PC-3 (cell line): ENCODE results near the gene KAT6B. TPM values are rescaled to one million over a fixed set of nuclear protein-coding genes. Genes with fewer than 3 reads are reported as not detected.

Experiments
- ATAC-seq: fragments of 200-7000 bp; cut with Tn5 transposase; 2 replicates; pipeline ENCODE4 v1.9.1; 2020; ENCODE audit warnings: mild to moderate bottlenecking, moderate library complexity
- BruUV-seq: library from RNA; stranded (reverse); fragments of 400-500 nt; replicated peaks from 2 replicates; lab custom pipeline; 2021; lab: Mats Ljungman, UMichigan
- CTCF ChIA-PET: fragments of 300-600 bp; sonication (Branson Sonifier 250); formaldehyde crosslinking; loops from one replicate; lab custom pipeline; 2022; ENCODE audit warnings: antibody characterized with exemption; lab: Charles Lee
- POLR2A ChIA-PET: fragments of 300-600 bp; sonication (Branson Sonifier 250); formaldehyde crosslinking; loops from one replicate; lab custom pipeline; 2022; ENCODE audit warnings: antibody characterized with exemption; ENCODE audit not compliant: unreplicated experiment; lab: Charles Lee
- DNase-seq: peaks from one replicate; pipeline ENCODE4 v3.0.0-alpha.2; 2015
- H2AFZ ChIP-seq: fragments of 300-600 bp; sonication (generic); 2 replicates; pipeline ENCODE4 v1.6.0; 2016; ENCODE audit warnings: antibody characterized with exemption, low read length
- H3F3A ChIP-seq: fragments of 300-600 bp; sonication (generic); one replicate; pipeline ENCODE4 v1.6.0; 2017; ENCODE audit warnings: antibody characterized with exemption, low read length, control low read depth, mild to moderate bottlenecking; ENCODE audit not compliant: unreplicated experiment
- H3K27ac ChIP-seq: fragments of 300-600 bp; sonication (generic); 2 replicates; pipeline ENCODE4 v1.5.1; 2016; ENCODE audit warnings: mild to moderate bottlenecking, low read length
- H3K27me3 ChIP-seq: fragments of 300-600 bp; sonication (generic); 2 replicates; pipeline ENCODE4 v1.6.1; 2016; ENCODE audit warnings: low read length, mixed read lengths
- H3K36me3 ChIP-seq: fragments of 300-600 bp; sonication (generic); 2 replicates; pipeline ENCODE4 v1.6.1; 2016; ENCODE audit warnings: low read depth, mixed run types, low read length, mixed read lengths
- H3K4me1 ChIP-seq: fragments of 300-600 bp; sonication (generic); 2 replicates; pipeline ENCODE4 v1.5.1; 2016; ENCODE audit warnings: low read length; ENCODE audit not compliant: insufficient read depth
- H3K4me2 ChIP-seq: fragments of 300-600 bp; sonication (generic); 2 replicates; pipeline ENCODE4 v1.6.0; 2016; ENCODE audit warnings: low read length
- H3K4me3 ChIP-seq: fragments of 300-600 bp; sonication (generic); 2 replicates; pipeline ENCODE4 v1.5.1; 2016; ENCODE audit warnings: mild to moderate bottlenecking, low read length, mixed read lengths
- H3K79me2 ChIP-seq: fragments of 300-600 bp; sonication (generic); 2 replicates; pipeline ENCODE4 v1.6.1; 2017; ENCODE audit warnings: low read length, mixed read lengths
- H3K9ac ChIP-seq: fragments of 300-600 bp; sonication (generic); 2 replicates; pipeline ENCODE4 v1.6.0; 2016; ENCODE audit warnings: mild to moderate bottlenecking, low read length
- H3K9me2 ChIP-seq: fragments of 300-600 bp; sonication (generic); replicated peaks from 2 replicates; pipeline ENCODE4 v1.6.1; 2016; ENCODE audit warnings: mixed run types, low read length, mixed read lengths
- H3K9me3 ChIP-seq: fragments of 300-600 bp; sonication (generic); 2 replicates; pipeline ENCODE4 v1.6.1; 2016; ENCODE audit warnings: low read length, mixed read lengths
- H4K20me1 ChIP-seq: fragments of 300-600 bp; sonication (generic); 2 replicates; pipeline ENCODE4 v1.6.1; 2016; ENCODE audit warnings: low read length, mixed read lengths
- EZH2 ChIP-seq: fragments of 300-600 bp; sonication (generic); IDR thresholded peaks from one replicate; pipeline ENCODE4 v1.6.1; 2017; ENCODE audit warnings: antibody characterized with exemption, mild to moderate bottlenecking, low read length; ENCODE audit not compliant: unreplicated experiment
- EZH2phosphoT487 ChIP-seq: fragments of 300-600 bp; sonication (generic); IDR thresholded peaks from 2 replicates; pipeline ENCODE4 v1.6.1; 2018; ENCODE audit warnings: mild to moderate bottlenecking, antibody characterized with exemption, low read length, borderline replicate concordance
- intact Hi-C: fragments of 100-400 bp; cut with micrococcal nuclease; formaldehyde crosslinking; loops from 2 replicates; pipeline ENCODE4 v1.9.0; 2023
- total RNA-seq: library from RNA; depleted of rRNA; stranded (reverse); fragments of >200 nt; gene quantifications from 2 replicates; pipeline ENCODE4 v1.2.3, GENCODE V29; 2014
- TF ChIP-seq, protein P1 (sequence below): fragments of 300-600 bp; sonication (generic); conservative IDR thresholded peaks from 2 replicates; pipeline ENCODE4 v1.5.1; 2017; ENCODE audit warnings: antibody characterized with exemption, low read depth, mild to moderate bottlenecking, low read length

Gene KAT6B
- total RNA-seq, 1 experiment from 2014 or later, result 94.5 TPM

DNA sequence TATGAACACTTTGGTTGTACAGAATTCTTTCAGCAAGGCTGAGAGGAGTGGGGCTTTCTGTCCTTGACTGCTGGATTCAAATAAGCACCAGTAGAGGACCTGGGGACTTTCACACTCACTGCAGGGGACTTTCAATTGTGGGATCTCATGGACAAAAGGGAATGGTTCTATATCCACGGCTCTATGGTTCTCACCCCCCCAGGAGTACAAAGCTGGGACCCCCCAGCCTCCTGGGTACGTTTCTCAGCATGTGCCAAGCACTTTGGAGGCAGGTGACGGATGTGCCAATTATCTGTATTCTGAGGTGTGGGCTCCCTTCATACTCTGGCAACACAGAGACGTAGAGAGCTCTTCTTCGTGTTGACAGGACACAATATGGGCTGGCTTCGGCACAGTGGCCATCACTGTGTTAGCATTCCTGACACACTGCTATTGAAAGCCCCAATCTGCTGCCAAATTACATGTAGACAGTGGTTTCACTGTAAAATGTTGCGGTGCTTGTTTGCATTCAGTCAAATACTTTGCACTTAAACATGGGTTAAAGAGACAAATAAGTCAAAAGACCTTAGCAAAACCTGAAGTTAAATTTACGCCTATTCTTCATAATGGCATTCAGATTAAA is 192.4 kb downstream of the KAT6B start:
- TF ChIP-seq, protein P1, sequence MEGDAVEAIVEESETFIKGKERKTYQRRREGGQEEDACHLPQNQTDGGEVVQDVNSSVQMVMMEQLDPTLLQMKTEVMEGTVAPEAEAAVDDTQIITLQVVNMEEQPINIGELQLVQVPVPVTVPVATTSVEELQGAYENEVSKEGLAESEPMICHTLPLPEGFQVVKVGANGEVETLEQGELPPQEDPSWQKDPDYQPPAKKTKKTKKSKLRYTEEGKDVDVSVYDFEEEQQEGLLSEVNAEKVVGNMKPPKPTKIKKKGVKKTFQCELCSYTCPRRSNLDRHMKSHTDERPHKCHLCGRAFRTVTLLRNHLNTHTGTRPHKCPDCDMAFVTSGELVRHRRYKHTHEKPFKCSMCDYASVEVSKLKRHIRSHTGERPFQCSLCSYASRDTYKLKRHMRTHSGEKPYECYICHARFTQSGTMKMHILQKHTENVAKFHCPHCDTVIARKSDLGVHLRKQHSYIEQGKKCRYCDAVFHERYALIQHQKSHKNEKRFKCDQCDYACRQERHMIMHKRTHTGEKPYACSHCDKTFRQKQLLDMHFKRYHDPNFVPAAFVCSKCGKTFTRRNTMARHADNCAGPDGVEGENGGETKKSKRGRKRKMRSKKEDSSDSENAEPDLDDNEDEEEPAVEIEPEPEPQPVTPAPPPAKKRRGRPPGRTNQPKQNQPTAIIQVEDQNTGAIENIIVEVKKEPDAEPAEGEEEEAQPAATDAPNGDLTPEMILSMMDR, result no peak
- no peak for TF ChIP-seq EZH2
- TF ChIP-seq EZH2phosphoT487, result no peak
- CTCF ChIA-PET, result interaction anchor here (1.0 to 1.3 kb wide), 2 partner anchors 195 to 217 kb away, joined by 3 read pairs; partner anchors contain the start of gene COMTD1
- H3K27me3 ChIP-seq, result no peaks in the 10 kb centered on the region
- H3F3A ChIP-seq, result peaks cover 6% of the 10 kb centered on the region
- H3K9me3 ChIP-seq, result no peaks in the 10 kb centered on the region
- ATAC-seq (no peak), DNase-seq (no peak)
- peaks cover 14% of the 10 kb centered on the region for H3K4me1 ChIP-seq
- H3K36me3 ChIP-seq, result peaks cover 37% of the 10 kb centered on the region
- H4K20me1 ChIP-seq, result 0 out of 2 replicates have a peak, but pooled peaks cover 6% of the 10 kb centered on the region
- intact Hi-C loops, result loop anchor here (1.0 to 2.0 kb wide), 3 partner anchors 130 to 515 kb away; no protein-coding TSS in a partner anchor
- no peak overlapping the region for H3K4me2 ChIP-seq
- POLR2A ChIA-PET, result no interaction called here
- no peak overlapping the region for H3K9ac ChIP-seq
- H3K4me3 ChIP-seq, result no peak overlapping the region
- H2AFZ ChIP-seq, result no peak overlapping the region
- no peak overlapping the region for H3K27ac ChIP-seq
- BruUV-seq, result no TSS peak
- no peaks in the 10 kb centered on the region for H3K9me2 ChIP-seq
- no peaks in the 10 kb centered on the region for H3K79me2 ChIP-seq

DNA sequence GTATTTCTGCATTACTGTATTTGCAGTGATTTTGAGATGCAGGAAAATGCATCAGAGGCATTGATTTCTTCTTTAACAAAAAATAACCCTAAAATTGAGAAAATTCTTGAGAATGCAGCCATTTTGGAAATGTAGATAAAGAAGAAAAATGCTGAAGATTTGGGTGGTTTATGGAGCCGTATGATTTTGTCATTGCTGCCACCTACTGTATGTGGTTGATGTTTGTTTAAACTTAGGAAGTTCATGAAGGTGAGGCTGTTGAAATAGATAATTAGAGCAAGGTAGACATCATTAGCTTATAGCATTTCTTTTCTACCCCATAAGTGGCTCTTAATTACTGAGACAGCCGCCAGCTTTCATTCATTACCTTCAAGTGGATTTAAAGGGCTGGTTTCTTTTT is 193.0 kb downstream of the KAT6B start:
- ATAC-seq (peak; percentile 20; the same call in 1 of the 2 replicates), DNase-seq (peak; percentile 88)
- Histone ChIP-seq H2AFZ (no peak overlapping the region), H3K4me2 (no peak overlapping the region), H3F3A (peaks cover 6% of the 10 kb centered on the region), H3K27me3 (no peaks in the 10 kb centered on the region), H3K9me3 (no peaks in the 10 kb centered on the region), H3K4me1 (peaks cover 14% of the 10 kb centered on the region), H3K27ac (no peak overlapping the region), H3K36me3 (peaks cover 39% of the 10 kb centered on the region), H4K20me1 (0 out of 2 replicates have a peak, but pooled peaks cover 6% of the 10 kb centered on the region), H3K79me2 (no peaks in the 10 kb centered on the region), H3K9me2 (no peaks in the 10 kb centered on the region), H3K9ac (no peak overlapping the region), H3K4me3 (no peak overlapping the region)
- intact Hi-C loops, result loop anchor here (1.0 to 2.0 kb wide), 3 partner anchors 131 to 516 kb away; no protein-coding TSS in a partner anchor
- TF ChIP-seq, protein P1, result peak; percentile 98
- no peak for TF ChIP-seq EZH2
- CTCF ChIA-PET, result interaction anchor here (0.6 to 1.5 kb wide), 10 partner anchors 42 to 754 kb away, joined by 3 to 16 read pairs (median 6); partner anchors contain the start of gene COMTD1
- POLR2A ChIA-PET, result interaction anchor here (0.6 kb wide), 1 partner anchor 135 kb away, joined by 6 read pairs; no protein-coding TSS in a partner anchor
- no TSS peak for BruUV-seq

DNA sequence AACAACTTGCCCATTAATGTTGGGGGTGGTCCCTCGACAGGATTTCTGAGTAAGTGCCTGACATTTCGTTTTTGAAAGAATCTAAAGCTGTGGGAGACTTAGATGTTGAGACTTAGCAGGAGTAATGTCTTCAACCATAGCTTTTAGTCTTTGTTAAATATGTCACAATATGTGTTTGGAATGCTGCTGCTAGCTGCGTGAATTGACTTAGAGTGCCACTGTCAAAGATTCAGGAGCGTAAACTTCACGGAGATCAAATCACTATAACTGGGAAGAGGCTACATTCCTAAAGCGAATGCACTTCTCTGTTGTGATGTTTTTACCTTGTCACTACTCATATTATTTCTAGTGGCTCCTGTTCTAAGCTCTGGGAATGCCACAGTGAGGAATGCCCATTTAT is 193.8 kb downstream of the KAT6B start:
- POLR2A ChIA-PET, result interaction anchor here (0.6 kb wide), 3 partner anchors 162 to 739 kb away, joined by 3 to 4 read pairs (median 3); no protein-coding TSS in a partner anchor

More for the DNA sequence above, 193.8 kb downstream of the KAT6B start:
- H3K9ac ChIP-seq, result no peak overlapping the region
- no peaks in the 10 kb centered on the region for H3K79me2 ChIP-seq
- CTCF ChIA-PET, result interaction anchor here (0.5 to 1.5 kb wide), 15 partner anchors 14 to 776 kb away, joined by 3 to 16 read pairs (median 5); no protein-coding TSS in a partner anchor
- H3K4me2 ChIP-seq, result no peak overlapping the region
- intact Hi-C loops, result loop anchor here (1.0 to 5.0 kb wide), 4 partner anchors 145 to 588 kb away; partner anchors contain the start of gene COMTD1
- H3K4me3 ChIP-seq, result no peak overlapping the region
- no peaks in the 10 kb centered on the region for H3K27me3 ChIP-seq
- no peaks in the 10 kb centered on the region for H3K9me2 ChIP-seq
- no peak for DNase-seq
- no peaks in the 10 kb centered on the region for H3K9me3 ChIP-seq
- H3K36me3 ChIP-seq, result peaks cover 47% of the 10 kb centered on the region
- no peak overlapping the region for H3K27ac ChIP-seq
- peaks cover 6% of the 10 kb centered on the region for H3F3A ChIP-seq
- 0 out of 2 replicates have a peak, but pooled peaks cover 6% of the 10 kb centered on the region for H4K20me1 ChIP-seq
- H2AFZ ChIP-seq, result no peak overlapping the region
- BruUV-seq, result no TSS peak
- ATAC-seq, result no peak
- TF ChIP-seq EZH2 (no peak), EZH2phosphoT487 (no peak)
- TF ChIP-seq, protein P1, result no peak
- peaks cover 14% of the 10 kb centered on the region for H3K4me1 ChIP-seq
